H1 (cell line): ENCODE measurements around the gene ADCK1.

ENCODE experiments used
- CTCF ChIP-seq, 3 experiments: IDR thresholded peaks; 1 replicate in 2 of 3; 2 replicates in 1 of 3; pipeline versions ENCODE4 v1.5.1 to v1.6.1; 2011; ENCODE audit warnings: low read length in 3 of 3, mild to moderate bottlenecking in 3 of 3, inconsistent platforms in 2 of 3, low read depth in 1 of 3, moderate library complexity in 1 of 3; ENCODE audit not compliant: insufficient read depth in 1 of 3; ENCODE audit errors: control extremely low read depth in 1 of 3
- EP300 ChIP-seq, 2 experiments: IDR thresholded peaks; 1 replicate in 1 of 2; 2 replicates in 1 of 2; pipeline ENCODE4 v1.6.1; 2011 to 2012; ENCODE audit warnings: low read depth in 2 of 2, low read length in 2 of 2, mild to moderate bottlenecking in 2 of 2, borderline replicate concordance in 1 of 2, inconsistent platforms in 1 of 2, moderate library complexity in 1 of 2
- SIN3A ChIP-seq, 2 experiments: IDR thresholded peaks in 1 of 2; conservative IDR thresholded peaks in 1 of 2; 2 replicates each; pipeline ENCODE4 v1.6.1; 2011 to 2012; ENCODE audit warnings: low read length in 2 of 2, improper control_type of control experiment in 1 of 2, low read depth in 1 of 2, mild to moderate bottlenecking in 1 of 2
- SRF ChIP-seq: IDR thresholded peaks from 2 replicates; pipeline ENCODE4 v1.6.1; 2011; ENCODE audit warnings: mild to moderate bottlenecking, low read depth, low read length, moderate library complexity
- TEAD4 ChIP-seq: IDR thresholded peaks from 2 replicates; pipeline ENCODE4 v1.6.1; 2012; ENCODE audit warnings: low read depth, low read length, inconsistent platforms, mixed read lengths

GRCh38 chr14:77950371-77951063 lies 150.6 kb downstream of the ADCK1 start:
- TF ChIP-seq SIN3A (conservative IDR thresholded peaks at IDR 0.05 in 1 of 2, IDR thresholded peaks at IDR 0.05 in 1 of 2; ENCODE audit: low read depth in 1 of 2, low read length in 2 of 2) (no peak), SRF (no peak), TEAD4 (no peak), CTCF (IDR thresholded peaks at IDR 0.05; ENCODE audit: control extremely low read depth in 1 of 3, insufficient read depth in 1 of 3, low read depth in 1 of 3, low read length in 3 of 3) (no peak), EP300 (IDR thresholded peaks at IDR 0.05; ENCODE audit: borderline replicate concordance in 1 of 2, low read depth in 2 of 2, low read length in 2 of 2) (no peak)
